Endodermal cell (in vitro differentiated cells): ENCODE measurements around the gene IRX5. TPM values are rescaled to one million over a fixed set of nuclear protein-coding genes. Genes with fewer than 3 reads are reported as not detected.

Experiments
- DNase-seq: peaks from one replicate; pipeline ENCODE4 v3.0.0-alpha.2; 2017
- H3K27ac ChIP-seq: 2 replicates; pipeline ENCODE4 v1.5.1; 2013; ENCODE audit warnings: mild to moderate bottlenecking, low read depth, low read length, moderate library complexity
- H3K27me3 ChIP-seq: 2 replicates; pipeline ENCODE4 v1.6.1; 2013; ENCODE audit warnings: mild to moderate bottlenecking, low read length, moderate library complexity; ENCODE audit not compliant: insufficient read depth, control insufficient read depth, poor library complexity, severe bottlenecking
- H3K36me3 ChIP-seq: 2 replicates; pipeline ENCODE4 v1.7.0; 2013; ENCODE audit warnings: mild to moderate bottlenecking, low read length, moderate library complexity; ENCODE audit not compliant: control insufficient read depth, insufficient read depth
- H3K4me1 ChIP-seq: one replicate; pipeline ENCODE4 v1.7.0; 2013; ENCODE audit warnings: low read length; ENCODE audit not compliant: control insufficient read depth, insufficient read depth
- H3K4me3 ChIP-seq: 2 replicates; pipeline ENCODE4 v1.5.1; 2013; ENCODE audit warnings: mild to moderate bottlenecking, low read length, moderate library complexity
- H3K9ac ChIP-seq: 2 replicates; pipeline ENCODE4 v1.6.1; 2013; ENCODE audit warnings: mild to moderate bottlenecking, low read length, moderate library complexity; ENCODE audit not compliant: poor library complexity, severe bottlenecking; ENCODE audit errors: extremely low read depth
- H3K9me3 ChIP-seq: 2 replicates; pipeline ENCODE4 v1.6.1; 2013; ENCODE audit warnings: mild to moderate bottlenecking, low read length, moderate library complexity; ENCODE audit not compliant: control insufficient read depth
- H3K27ac Mint-ChIP-seq: 2 replicates; pipeline ENCODE4 v1.8.0; 2020; ENCODE audit warnings: mixed read lengths
- H3K27me3 Mint-ChIP-seq: 2 replicates; pipeline ENCODE4 v1.8.0; 2021; ENCODE audit warnings: mild to moderate bottlenecking, mixed read lengths; ENCODE audit not compliant: insufficient read depth
- H3K36me3 Mint-ChIP-seq: 2 replicates; pipeline ENCODE4 v1.8.0; 2020; ENCODE audit warnings: low read depth, mixed read lengths
- H3K4me1 Mint-ChIP-seq: 2 replicates; pipeline ENCODE4 v1.8.0; 2020; ENCODE audit warnings: mixed read lengths
- H3K4me3 Mint-ChIP-seq: 2 replicates; pipeline ENCODE4 v1.8.0; 2020; ENCODE audit warnings: mild to moderate bottlenecking, moderate library complexity, mixed read lengths
- H3K9me3 Mint-ChIP-seq: 2 replicates; pipeline ENCODE4 v1.8.0; 2020; ENCODE audit warnings: mild to moderate bottlenecking, mixed read lengths
- CTCF ChIP-seq: fragments of 200-600 bp; sonication (generic); conservative IDR thresholded peaks from 2 replicates; pipeline ENCODE4 v1.5.0; 2021; ENCODE audit warnings: antibody characterized with exemption, mild to moderate bottlenecking
- WGBS, 2 experiments: methylation state at CpG; one replicate each; pipeline versions ENCODE4 v1.1.5 to v1.1.7; 2013; ENCODE audit warnings: missing lambda C conversion rate in 2 of 2, mixed read lengths in 1 of 2; ENCODE audit not compliant: insufficient coverage in 1 of 2, insufficient read length in 1 of 2; 5-methylcytosine and 5-hydroxymethylcytosine counted together
- total RNA-seq, 2 donors: library from RNA; stranded (reverse); fragmentation: NEBNext Ultra II Directional in 1 of 2; extraction: Animal tissue kit (Norgen Biotek cat#: 25700) in 1 of 2; gene quantifications; 2 replicates in 1 of 2; 3 replicates in 1 of 2; pipeline ENCODE4 v1.2.1, GENCODE V29; 2021

Gene IRX5
- total RNA-seq, 2 donors from 2014 or later: 1.6 to 2.6 TPM

- H3K9ac ChIP-seq: no peak overlapping the region
- no peaks in the 10 kb centered on the region for H3K9me3 ChIP-seq
- no peaks in the 10 kb centered on the region for H3K27me3 ChIP-seq
- no peak for DNase-seq
- H3K4me3 ChIP-seq: no peak overlapping the region
- no peak for TF ChIP-seq CTCF
- peaks cover 10% of the 10 kb centered on the region for H3K27me3 Mint-ChIP-seq
- 94% methylated on average over 2 to 3 of the region's 3 CpGs for WGBS, 2 experiments
- no peak overlapping the region for H3K4me3 Mint-ChIP-seq
- H3K27ac Mint-ChIP-seq: no peak overlapping the region
- peaks cover 8% of the 10 kb centered on the region for H3K4me1 ChIP-seq
- no peaks in the 10 kb centered on the region for H3K9me3 Mint-ChIP-seq
- no peak overlapping the region for H3K27ac ChIP-seq
- H3K36me3 ChIP-seq: peaks cover 65% of the 10 kb centered on the region
- H3K36me3 Mint-ChIP-seq: peaks cover 22% of the 10 kb centered on the region
- peaks cover 26% of the 10 kb centered on the region for H3K4me1 Mint-ChIP-seq
These were observed 9.3 kb upstream of the IRX5 start for GRCh38 chr16:54921206-54921824.

DNA sequence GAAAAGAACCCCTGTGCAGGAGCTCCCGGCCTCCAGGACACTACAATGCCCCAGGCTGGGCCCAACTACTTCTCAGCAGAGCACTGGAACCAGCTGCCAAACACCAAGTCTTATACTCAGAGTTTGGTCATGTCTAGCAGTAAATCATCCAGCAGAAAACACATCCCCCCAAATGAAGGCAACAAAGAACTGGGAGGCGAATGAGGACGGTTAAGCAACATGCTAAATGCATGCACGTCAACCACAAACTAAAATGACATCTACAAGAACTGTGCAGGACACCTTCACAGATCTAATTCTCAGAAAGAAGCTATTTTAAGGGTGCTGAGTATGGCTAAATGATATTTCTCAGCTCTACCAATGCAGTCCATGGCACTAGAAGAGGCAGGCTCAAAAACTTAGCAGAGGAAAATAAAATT is 7.6 kb upstream of the IRX5 start:
- peak overlapping the region; percentile 66 for H3K4me3 ChIP-seq
- Mint-ChIP-seq H3K4me3 (peak overlapping the region; percentile 5), H3K36me3 (peaks cover 11% of the 10 kb centered on the region), H3K27me3 (peaks cover 16% of the 10 kb centered on the region), H3K27ac (no peak overlapping the region), H3K4me1 (peaks cover 40% of the 10 kb centered on the region), H3K9me3 (no peaks in the 10 kb centered on the region)
- H3K36me3 ChIP-seq: peaks cover 49% of the 10 kb centered on the region
- DNase-seq: no peak
- no peak for TF ChIP-seq CTCF
- H3K4me1 ChIP-seq: peaks cover 8% of the 10 kb centered on the region
- H3K27ac ChIP-seq: no peak overlapping the region
- 90 to 100% methylated on average over 2 to 4 of the region's 4 CpGs for WGBS, 2 experiments
- no peaks in the 10 kb centered on the region for H3K27me3 ChIP-seq
- no peaks in the 10 kb centered on the region for H3K9me3 ChIP-seq
- H3K9ac ChIP-seq: no peak overlapping the region

DNA sequence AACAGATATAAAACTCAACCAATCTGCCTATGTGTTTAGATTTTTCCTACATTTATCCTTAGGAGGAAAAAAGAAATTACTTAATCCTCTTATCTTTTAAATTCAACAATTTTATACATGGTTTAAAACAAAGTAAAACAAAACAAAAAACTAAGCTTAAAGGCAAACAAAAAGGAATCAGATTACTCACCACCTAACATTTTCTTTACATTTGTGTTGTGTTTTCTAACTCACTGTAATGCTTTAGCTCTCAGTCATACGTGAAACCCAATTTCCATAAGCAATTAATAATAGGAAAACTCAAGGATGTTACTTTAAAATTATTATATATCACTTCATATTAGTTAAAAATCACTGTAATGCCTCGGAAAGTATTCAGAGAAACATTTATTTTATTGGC is 6.7 kb upstream of the IRX5 start:
- H3K4me1 Mint-ChIP-seq: peaks cover 40% of the 10 kb centered on the region
- Histone ChIP-seq H3K4me3 (peak overlapping the region; percentile 66), H3K9ac (no peak overlapping the region), H3K27ac (no peak overlapping the region), H3K9me3 (no peaks in the 10 kb centered on the region), H3K36me3 (peaks cover 40% of the 10 kb centered on the region), H3K4me1 (peaks cover 8% of the 10 kb centered on the region), H3K27me3 (no peaks in the 10 kb centered on the region)
- DNase-seq: no peak
- H3K36me3 Mint-ChIP-seq: peaks cover 5% of the 10 kb centered on the region
- H3K4me3 Mint-ChIP-seq: no peak overlapping the region
- peaks cover 16% of the 10 kb centered on the region for H3K27me3 Mint-ChIP-seq
- no peak for TF ChIP-seq CTCF
- WGBS, 2 experiments: 60% methylated on average over 1 of the region's 2 CpGs; no CpG with 5 or more reads in 1 of the 2 experiments
- no peak overlapping the region for H3K27ac Mint-ChIP-seq
- H3K9me3 Mint-ChIP-seq: no peaks in the 10 kb centered on the region
